GM12873 (cell line): ENCODE data around the gene ZMIZ1.

ENCODE experiments used
- TF ChIP-seq, protein P1 (sequence below): IDR thresholded peaks from 2 replicates; pipeline ENCODE4 v1.5.1; 2012; ENCODE audit warnings: low read depth, mild to moderate bottlenecking, moderate library complexity, low read length, control low read depth; ENCODE audit not compliant: insufficient read depth; ENCODE audit errors: missing control alignments

ZMIZ1 gene

DNA sequence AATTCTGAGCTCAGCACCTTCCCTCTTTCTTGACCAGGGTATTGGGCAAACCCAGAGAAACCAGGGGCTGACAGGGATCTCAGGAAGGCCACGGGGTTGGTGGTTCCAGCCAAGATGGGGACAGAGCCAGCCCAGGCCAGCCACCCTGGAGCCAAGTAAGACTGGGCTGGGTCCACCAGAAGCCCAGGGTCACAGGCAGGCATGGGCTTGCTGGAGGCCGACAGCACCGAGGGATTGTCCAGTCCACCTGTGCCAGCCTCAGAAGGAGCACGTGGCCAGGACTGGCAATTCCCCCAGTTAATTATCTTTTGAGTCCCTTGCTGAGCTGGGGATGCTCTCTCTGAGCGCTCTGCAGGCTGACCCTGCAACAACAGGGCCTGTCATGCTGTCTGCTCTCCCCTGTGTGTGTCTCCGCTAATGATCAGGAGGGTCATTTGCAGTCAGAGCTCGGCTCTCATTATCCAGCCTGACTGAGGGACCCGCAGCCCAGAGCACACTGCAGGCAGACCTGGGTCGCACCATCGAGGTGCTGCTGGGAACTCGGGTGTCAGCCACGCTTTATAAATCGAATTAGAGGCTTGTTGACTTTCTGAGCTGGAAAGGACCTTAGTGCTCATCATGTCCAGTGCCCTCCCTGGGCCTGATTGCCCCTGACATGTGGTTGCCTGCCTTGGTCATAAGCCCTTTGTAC, 209.0 kb downstream of the ZMIZ1 start:
- TF ChIP-seq, protein P1, sequence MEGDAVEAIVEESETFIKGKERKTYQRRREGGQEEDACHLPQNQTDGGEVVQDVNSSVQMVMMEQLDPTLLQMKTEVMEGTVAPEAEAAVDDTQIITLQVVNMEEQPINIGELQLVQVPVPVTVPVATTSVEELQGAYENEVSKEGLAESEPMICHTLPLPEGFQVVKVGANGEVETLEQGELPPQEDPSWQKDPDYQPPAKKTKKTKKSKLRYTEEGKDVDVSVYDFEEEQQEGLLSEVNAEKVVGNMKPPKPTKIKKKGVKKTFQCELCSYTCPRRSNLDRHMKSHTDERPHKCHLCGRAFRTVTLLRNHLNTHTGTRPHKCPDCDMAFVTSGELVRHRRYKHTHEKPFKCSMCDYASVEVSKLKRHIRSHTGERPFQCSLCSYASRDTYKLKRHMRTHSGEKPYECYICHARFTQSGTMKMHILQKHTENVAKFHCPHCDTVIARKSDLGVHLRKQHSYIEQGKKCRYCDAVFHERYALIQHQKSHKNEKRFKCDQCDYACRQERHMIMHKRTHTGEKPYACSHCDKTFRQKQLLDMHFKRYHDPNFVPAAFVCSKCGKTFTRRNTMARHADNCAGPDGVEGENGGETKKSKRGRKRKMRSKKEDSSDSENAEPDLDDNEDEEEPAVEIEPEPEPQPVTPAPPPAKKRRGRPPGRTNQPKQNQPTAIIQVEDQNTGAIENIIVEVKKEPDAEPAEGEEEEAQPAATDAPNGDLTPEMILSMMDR, result no peak

DNA sequence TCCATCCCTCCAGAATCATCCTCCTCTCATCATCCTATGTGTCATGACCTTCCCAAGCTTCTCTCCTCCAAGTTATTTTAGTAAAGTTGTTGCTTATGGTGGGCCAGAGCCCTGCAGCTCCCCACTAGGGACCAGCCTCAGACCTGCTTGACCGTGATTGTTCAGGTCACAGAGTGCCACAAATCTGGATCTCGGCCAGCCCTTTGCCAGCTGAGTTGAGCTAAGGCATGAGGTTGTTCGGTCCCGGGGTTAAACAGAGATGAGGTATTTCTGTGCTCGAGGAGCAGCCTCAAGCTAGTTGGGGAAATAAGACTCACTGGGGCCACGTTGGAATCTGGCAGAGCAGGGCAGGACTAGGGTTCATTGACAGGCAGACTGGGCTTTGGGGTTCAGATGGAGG, 212.2 kb downstream of the ZMIZ1 start:
- TF ChIP-seq, protein P1, result no peak

- TF ChIP-seq, protein P1, result no peak
These were observed 213.6 kb downstream of the ZMIZ1 start for GRCh38 chr10:79282388-79282787.

DNA sequence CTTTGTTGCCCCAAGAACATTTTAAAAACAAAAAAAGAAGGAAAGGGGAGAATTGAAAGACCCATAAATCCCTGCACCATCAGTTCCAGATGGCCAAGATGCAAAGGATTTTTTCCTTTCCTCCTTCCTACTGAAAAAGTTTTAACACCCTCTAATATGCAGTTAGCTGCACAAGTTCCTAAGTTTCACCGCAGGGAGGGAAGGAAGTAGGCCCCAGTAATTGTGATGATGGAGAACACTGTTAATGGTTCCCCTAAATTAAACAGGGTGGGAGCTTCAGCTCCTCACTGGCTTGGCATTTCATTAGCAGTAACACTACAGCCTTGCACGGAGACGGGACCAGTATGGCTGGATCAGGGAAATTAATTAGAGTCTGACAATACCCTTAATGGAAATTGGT, 214.8 kb downstream of the ZMIZ1 start:
- TF ChIP-seq, protein P1, result no peak

GRCh38 chr10:79284158-79284871, 215.5 kb downstream of the ZMIZ1 start:
- TF ChIP-seq, protein P1, result no peak

DNA sequence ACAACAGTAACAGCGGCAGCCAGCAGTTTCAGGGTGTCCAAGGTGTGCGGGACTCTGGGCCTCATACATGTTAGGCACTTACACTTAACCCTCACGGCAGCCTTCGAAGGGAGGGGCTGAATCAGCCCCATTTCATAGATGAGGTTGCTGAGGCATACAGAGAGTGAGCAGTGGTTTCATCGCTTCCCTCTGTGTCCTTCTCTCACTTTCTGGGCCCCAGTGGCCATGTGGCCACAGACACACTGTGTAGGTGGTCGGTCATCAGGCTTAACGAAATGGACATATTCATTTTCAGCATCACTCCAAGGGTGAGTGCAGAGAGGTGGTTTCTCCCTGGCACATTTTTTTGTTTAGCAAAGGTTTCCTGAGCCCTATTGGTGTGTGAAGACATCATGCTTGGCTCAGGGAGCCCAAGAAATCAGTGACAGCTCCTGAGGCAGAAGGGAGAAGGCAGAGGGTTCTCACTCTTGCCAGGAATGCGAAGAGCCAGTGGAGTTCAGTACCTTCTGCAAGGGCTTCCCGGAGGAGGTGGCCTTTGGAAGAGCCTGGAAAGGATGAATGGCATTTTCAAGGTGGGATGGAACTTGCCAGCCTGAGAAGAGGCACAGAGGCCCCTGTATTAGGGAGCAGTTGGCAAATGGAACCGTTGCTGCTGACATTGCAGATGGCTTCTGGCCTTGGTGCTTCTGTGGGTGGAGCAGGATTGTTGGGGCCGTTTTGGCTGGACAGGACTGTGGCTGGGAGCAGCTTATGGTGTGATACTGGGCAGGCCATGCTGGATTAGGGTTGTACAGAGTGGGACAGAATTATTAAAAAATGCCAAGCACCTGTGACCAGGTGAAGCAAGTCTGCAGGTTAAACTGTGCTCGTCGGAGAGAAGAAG, 216.8 kb downstream of the ZMIZ1 start:
- TF ChIP-seq, protein P1, result no peak

GRCh38 chr10:79286318-79286951, 217.7 kb downstream of the ZMIZ1 start:
- TF ChIP-seq, protein P1, result no peak
